HG02763 (cell line): Measurements from ENCODE around the gene SCYGR4.
"Not testable (repeated sequence)": the region's sequence is repeated elsewhere in the genome, so short reads cannot be mapped to it uniquely, and the experiment has no call there.

Experiments
- ATAC-seq: cut with Tn5 transposase; IDR thresholded peaks from one replicate; pipeline ENCODE4 v1.9.1; 2021; ENCODE audit warnings: mild to moderate bottlenecking, moderate library complexity; ENCODE audit not compliant: unreplicated experiment

Gene SCYGR4, protein sequence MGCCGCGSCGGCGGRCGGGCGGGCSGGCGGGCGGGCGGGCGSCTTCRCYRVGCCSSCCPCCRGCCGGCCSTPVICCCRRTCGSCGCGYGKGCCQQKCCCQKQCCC

GRCh38 chr2:227617316-227618230 is at the start of gene SCYGR4:
Gene SCYGR4 (plus strand): TSS chr2:227617498. CDS start chr2:227617498, 0 bp downstream.
- no peak for ATAC-seq

GRCh38 chr2:227568852-227569169 is 48.5 kb upstream of the SCYGR4 start:
- ATAC-seq: no peak

- ATAC-seq: no peak
These were observed 46.7 kb upstream of the SCYGR4 start for GRCh38 chr2:227570615-227571014.

GRCh38 chr2:227576110-227576509 is 41.2 kb upstream of the SCYGR4 start:
- no peak for ATAC-seq

DNA sequence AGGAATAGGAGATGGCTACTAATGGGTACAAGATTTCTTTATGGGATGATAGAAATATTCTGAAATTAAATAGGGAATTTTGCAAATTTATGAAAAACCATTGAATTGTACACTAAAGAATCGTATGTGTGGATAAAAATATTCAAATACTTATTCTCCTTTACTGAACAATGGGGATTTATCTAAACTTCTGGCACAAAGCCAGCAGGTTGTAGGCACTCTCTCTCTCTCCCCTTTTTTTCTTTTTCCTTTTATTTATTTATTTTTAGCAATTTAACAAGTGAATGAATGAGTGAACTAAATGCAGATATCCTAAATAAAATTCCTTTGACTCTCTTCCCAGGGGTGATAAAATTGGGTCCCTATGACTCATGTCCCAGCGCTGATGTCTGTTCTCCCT is 40.5 kb upstream of the SCYGR4 start:
- no peak for ATAC-seq

DNA sequence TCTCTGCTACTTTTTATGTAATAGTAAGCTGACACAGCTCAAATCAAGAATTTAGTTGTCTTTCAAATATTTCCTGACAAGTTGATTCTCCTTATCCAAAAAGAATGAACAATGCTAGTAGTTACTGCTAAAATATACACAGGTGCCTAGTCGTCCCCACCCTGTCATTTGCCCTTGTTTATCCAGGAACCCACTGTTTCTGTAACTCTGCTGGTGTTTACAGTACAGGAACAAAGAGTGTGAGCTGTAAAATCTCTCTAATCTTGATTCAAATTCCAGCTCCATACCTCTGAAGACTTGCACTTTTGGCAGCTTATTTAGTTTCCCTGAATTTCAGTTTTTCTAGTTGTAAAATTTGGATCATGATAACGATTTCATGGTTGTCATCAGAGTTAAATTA is 39.7 kb upstream of the SCYGR4 start:
- ATAC-seq: no peak

DNA sequence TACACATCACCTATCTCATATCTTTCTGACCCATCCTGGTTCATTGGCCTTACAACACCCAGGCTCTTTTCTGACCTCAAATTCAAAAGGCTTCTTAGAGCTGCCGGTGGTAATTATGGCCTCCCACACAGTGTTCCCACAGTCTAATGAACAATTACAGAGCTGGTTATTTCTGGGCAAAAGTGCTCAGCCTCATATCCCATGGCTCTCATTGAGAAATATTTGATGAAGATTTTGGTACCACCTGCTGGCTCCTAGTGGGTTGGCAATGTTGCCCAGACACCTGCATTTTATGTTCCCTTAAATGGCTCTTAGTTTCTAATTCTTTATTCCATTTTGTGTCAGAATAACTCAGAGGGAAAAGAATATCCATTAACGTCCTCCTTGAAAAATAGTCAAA is 38.7 kb upstream of the SCYGR4 start:
- ATAC-seq: no peak

DNA sequence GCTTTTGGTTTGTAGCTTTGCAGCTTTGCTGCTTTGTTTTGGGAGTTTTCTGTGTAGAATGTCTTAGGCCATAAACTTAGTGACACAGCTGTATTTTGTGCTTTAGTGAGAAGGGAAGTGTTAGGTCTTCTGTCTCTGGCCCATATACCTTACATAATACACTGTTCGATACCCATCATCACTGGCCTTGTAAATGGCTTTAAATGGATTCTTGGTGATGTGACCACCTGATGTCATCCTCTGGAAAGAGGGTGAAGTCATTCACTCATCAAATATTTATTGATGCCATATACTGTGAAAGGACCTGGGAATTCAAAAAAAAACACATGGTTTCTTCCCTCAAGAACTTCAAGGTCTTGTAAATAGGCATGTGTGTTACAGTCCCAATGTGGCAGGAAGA is 37.5 kb upstream of the SCYGR4 start:
- ATAC-seq: no peak

DNA sequence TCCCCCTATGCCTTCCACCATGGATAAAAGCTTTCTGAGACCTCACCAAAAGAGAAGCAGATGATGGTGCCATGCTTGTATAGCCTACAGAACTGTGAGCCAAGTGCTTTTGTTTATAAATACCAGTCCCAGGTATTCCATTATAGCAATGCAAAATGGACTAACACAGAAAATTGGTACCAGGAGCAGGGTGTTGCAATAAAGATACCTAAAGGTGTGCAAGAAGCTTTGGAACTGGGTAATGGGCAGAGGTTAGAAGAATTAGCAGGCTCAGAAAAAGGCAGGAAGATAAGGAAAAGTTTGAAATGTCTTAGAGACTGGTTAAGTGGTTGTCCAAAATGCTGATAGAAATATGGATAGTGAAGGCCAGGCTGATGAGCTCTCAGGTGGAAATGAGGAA is 34.9 kb upstream of the SCYGR4 start:
- ATAC-seq: no peak

DNA sequence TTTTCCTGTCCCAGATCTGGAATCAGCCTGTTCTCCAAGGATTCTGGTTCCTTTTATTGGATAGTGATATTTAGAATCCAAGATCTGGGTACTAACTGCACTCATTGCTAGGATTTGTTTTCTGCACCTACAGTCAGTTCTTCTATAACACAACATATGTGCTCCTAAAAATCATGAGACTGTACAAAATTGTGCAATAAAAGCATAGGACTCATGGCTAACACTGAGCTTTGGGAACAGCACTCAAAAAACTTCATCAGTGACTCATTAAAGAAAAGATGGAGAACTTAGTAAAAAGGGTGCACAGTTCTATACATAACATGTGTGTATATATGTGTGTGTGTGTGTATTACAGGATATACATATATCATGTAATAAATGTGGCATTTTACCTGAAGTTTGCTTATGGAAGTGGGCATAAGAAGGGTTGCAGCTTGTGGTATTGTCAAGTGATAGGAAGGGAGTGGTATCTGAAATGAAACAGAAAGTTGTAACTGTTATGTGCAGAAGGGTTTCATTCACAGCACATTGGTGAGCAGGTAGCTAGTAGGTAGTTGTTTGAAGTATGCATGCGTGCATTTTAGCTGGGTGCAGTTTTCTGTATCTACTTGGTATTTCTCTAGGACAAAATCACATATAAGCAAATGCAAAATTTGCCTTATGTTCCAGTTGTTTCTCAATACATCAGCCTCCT is 24.5 kb upstream of the SCYGR4 start:
- ATAC-seq: peak; percentile 67

DNA sequence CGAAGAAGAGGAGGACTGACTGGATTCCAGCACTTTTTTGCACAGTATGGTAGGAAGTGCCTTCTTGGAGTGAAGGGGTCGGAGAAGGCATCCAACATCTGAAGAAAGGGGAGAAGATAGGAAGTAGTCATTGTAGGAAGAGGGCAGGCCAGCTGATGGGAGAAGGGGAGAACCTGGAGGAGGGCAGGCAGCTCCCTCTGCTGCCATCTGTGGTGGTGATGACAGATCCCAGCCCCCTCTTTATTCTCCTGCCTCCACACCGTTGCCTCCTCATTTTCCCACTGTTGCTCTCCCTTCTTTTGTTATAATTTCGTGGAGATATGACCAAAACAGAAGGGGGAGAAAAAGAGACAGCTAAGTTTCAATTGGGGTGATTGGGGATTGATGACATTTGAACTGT is 21.5 kb upstream of the SCYGR4 start:
- no peak for ATAC-seq

DNA sequence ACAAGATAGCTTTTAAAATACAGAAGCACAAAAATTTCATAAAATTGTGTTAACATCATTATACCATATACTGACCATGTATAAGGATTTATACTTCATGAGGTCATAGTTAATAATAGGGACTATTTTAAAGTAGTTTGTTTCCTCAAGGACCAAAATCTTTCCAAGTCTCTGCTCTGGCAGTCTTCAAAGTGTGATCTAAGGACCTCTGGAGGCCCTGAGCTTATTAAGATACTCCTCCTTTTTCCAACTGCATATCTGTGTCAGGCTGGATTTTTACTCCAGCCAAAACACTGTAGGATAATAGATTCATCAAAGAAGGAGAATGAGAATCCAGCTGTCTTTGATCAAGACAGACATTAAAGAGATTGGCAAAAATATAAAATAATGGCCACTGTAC is 20.3 kb upstream of the SCYGR4 start:
- ATAC-seq: no peak

- ATAC-seq: no peak
These were observed 19.3 kb upstream of the SCYGR4 start for GRCh38 chr2:227597998-227598397.

- not testable (repeated sequence) for ATAC-seq
These were observed 18.3 kb upstream of the SCYGR4 start, which contains the start of gene SCYGR2 for GRCh38 chr2:227598835-227599503. Gene SCYGR2 (plus strand): TSS chr2:227598893. CDS start chr2:227598893, 0 bp downstream.

DNA sequence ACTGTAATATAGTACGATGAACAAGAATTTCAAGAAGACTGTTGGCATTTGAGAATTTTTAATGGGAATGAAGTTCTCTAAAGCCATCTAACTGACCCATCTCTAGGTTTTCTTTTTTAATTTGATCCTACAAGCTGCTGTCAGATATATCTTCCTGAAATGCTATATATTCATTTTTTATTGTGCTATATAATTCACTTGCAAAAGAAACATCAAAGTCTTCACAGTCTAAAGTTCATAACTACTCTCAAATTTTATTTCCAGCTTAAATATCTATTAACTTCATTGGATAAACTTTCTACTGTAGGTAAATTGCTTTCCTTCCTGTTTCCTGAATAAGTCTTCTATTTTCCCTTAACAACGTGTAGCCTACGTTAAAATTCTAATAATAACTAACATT is 14.9 kb upstream of the SCYGR4 start:
- ATAC-seq: no peak

DNA sequence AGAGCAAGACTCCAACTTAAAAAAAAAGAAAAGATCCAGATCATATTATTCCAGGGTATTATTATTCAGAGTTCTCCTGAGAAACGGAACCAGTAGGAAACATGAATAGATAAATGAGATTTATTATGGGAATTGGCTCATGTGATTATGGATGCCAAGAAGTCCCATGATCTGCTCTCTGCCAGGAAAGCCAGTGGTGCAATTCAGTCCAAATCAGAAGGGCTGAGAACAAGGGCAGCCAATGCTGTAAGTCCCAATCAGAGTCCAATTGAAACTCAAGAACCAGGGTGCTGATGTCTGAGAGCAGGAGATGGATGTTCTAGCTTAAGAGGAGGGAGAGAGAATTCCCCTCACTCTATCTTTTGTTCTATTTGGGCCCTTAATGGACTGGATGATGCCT is 10.8 kb upstream of the SCYGR4 start:
- no peak for ATAC-seq

DNA sequence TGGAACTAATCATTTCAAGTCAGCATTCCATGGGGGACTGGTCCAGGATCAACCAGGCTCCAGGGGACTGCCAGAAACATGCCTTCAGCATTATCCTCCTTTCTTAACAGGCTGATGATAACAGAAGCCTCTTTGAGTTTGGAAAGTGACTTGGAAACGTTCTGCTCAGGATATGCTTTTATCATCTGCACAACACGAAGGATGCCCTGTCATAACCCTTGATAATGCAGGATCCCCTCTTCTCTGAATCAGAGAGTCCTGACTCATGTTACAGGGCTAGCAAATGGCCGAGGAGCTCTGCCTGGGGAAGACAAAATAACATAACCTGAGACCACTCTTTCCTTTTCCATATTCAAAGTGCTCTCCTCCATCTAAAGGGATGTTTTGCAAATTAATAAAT is 9.4 kb upstream of the SCYGR4 start:
- no peak for ATAC-seq

DNA sequence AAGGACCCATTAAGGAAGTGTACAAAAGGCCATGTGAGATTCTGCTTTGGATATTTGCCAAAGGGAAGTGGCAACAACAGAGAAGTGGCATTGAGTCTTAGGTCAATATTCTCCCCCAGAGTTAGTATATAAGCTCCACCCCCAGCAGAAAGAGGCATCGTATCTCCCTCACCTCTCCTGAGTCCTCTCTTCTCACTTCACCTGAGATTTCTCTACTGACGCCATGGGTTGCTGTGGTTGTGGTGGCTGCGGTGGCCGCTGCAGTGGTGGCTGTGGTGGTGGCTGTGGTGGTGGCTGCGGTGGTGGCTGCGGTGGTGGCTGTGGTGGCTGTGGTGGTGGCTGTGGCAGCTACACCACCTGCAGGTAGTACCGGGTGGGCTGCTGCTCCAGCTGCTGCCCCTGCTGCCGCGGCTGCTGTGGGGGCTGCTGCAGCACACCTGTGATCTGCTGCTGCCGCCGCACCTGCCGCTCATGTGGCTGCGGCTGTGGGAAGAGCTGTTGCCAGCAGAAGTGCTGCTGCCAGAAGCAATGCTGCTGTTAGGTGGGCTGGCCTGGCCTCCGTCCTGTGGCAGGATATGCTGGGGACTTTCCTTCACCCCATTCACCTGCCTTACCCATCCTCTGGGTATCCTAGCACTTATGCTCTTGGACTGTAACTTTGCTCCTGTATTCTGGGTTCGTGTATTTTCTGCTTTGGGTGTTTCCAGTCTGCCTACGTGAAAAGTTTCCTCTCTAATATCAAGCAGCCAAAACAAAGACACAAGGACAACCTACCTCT is 8.5 kb upstream of the SCYGR4 start:
- ATAC-seq: peak; percentile 47

DNA sequence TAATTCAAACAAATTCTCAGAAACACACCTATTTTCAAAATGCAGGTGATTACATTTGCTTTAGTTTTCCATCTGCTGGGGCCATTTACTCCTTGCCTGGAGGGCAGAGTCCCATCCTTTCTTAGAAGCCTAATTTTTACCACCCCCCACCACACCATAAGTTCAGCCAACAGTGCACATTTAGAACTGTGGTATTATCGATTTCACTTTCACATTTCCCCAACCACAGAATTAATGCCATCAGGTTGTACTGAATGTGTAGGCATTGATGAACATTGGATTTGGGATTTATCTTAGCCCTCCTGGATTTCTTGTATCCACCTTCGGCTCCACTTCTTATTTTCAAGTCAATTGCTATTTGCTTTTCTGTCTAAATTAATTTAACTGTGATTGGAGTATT is 7.2 kb upstream of the SCYGR4 start:
- ATAC-seq: no peak

DNA sequence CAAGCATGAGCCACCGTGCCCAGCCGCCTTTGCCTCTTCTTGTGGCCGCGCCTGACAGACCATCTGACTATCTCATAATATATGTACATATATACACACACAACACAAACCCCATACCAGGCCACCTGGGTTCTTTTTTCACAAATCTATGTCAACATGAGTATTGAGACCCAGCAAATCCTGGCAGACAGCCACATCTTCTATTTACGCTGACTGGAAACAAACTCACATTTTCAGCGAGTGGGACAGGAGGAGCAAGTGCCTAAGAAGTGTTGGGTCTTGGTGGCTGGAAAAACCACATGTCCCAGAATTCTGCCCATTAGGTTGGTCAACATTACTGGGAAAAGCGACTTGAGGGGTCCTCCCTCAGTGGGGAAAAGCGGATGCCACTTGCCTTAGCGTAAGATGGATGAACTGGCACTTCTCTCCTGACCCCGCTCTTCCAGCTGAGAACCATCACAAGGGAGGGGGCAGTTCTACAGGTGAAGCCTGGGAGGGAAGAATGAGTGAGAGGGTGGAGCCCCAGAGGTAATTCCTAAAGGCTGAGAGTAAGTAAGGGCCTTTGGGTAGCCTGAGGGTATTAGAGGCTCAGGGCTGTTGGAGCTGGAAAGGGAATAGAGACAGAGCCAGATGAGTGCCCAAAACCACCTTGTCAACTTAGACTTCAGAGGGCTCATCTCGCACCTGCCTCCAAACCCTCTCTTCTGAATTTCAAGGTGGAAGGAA is 4.6 kb upstream of the SCYGR4 start:
- no peak for ATAC-seq
